Prostate gland (tissue), 2 donors: Measurements from ENCODE around the gene NIT1.

Experiments used
- POLR2AphosphoS5 ChIP-seq: sonication (generic); formaldehyde crosslinking; IDR thresholded peaks from one replicate; pipeline ENCODE4 v1.6.1; 2017; ENCODE audit warnings: antibody characterized with exemption
- TF ChIP-seq, protein P1 (sequence below), 4 experiments: fragments of 200-600 bp in 2 of 4; fragments of 450-650 bp in 2 of 4; sonication (generic) in 2 of 4; IDR thresholded peaks; 1 replicate in 3 of 4; 2 replicates in 1 of 4; pipeline ENCODE4 v1.5.1; 2016 to 2019; ENCODE audit warnings: antibody characterized with exemption in 4 of 4, mild to moderate bottlenecking in 2 of 4, moderate library complexity in 2 of 4

DNA sequence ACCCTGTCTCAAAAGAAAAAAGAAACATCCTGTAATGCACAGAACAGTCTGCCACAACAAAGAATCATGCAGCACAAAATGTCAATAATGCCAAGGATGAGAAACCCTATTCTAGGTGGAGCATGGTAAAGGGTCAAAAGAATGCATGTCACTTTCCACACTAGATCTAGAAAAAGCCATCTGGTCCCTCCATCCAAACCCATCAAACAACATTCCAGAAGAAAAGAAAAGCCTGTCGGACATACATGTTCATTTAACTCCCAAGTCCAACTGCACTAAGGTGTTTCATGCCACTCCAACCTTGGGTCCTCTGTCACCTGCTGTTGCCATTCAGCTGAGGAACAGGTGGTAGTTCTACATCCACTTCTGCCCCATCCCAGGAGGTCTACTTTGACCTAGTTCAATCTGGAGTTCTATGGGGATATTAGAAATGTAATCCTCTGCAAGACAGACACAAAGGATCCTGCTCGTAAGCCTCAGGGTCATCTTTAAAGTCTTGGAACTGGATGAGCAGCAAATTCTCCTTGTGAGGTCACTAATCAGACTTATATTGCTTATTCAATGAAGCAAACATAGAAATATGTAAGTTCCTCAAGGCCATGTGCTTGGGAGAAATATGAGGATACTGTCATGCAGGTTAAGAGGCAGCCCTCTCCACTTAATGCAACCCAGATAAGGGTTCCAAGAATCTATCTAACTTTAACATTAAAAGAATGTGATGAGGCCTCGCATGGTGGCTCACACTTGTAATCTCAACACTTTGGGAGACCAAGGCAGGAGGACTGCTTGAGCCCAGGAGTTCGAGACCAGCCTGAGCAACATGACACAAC lies 10.9 kb downstream of the NIT1 start:
- no peak for TF ChIP-seq POLR2AphosphoS5
- TF ChIP-seq, protein P1, sequence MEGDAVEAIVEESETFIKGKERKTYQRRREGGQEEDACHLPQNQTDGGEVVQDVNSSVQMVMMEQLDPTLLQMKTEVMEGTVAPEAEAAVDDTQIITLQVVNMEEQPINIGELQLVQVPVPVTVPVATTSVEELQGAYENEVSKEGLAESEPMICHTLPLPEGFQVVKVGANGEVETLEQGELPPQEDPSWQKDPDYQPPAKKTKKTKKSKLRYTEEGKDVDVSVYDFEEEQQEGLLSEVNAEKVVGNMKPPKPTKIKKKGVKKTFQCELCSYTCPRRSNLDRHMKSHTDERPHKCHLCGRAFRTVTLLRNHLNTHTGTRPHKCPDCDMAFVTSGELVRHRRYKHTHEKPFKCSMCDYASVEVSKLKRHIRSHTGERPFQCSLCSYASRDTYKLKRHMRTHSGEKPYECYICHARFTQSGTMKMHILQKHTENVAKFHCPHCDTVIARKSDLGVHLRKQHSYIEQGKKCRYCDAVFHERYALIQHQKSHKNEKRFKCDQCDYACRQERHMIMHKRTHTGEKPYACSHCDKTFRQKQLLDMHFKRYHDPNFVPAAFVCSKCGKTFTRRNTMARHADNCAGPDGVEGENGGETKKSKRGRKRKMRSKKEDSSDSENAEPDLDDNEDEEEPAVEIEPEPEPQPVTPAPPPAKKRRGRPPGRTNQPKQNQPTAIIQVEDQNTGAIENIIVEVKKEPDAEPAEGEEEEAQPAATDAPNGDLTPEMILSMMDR (IDR thresholded peaks at IDR 0.05), result no peak
